DND-41 (cell line): ENCODE results near the gene DUSP7.

Experiments used
- ATAC-seq: fragments of 200-7000 bp; cut with Tn5 transposase; 3 replicates; pipeline ENCODE4 v1.9.1; 2021; ENCODE audit warnings: low read depth; ENCODE audit not compliant: insufficient read depth
- DNase-seq: peaks from one replicate; pipeline ENCODE4 v3.0.0-alpha.2; 2020
- H2AFZ ChIP-seq: 2 replicates; pipeline ENCODE4 v1.6.0; 2012; ENCODE audit warnings: low read depth, low read length
- H3K27ac ChIP-seq: 2 replicates; pipeline ENCODE4 v1.5.1; 2012; ENCODE audit warnings: low read length, inconsistent platforms
- H3K27me3 ChIP-seq: fragments of 200-600 bp; sonication (generic); 2 replicates; pipeline ENCODE4 v1.6.0; 2012; ENCODE audit warnings: low read length, mild to moderate bottlenecking, inconsistent platforms; ENCODE audit not compliant: insufficient read depth, poor library complexity
- H3K36me3 ChIP-seq: 2 replicates; pipeline ENCODE4 v1.5.1; 2012; ENCODE audit warnings: low read length, inconsistent platforms; ENCODE audit not compliant: insufficient read depth
- H3K4me1 ChIP-seq: 2 replicates; pipeline ENCODE4 v1.5.1; 2012; ENCODE audit warnings: mild to moderate bottlenecking, low read length; ENCODE audit not compliant: insufficient read depth
- H3K4me2 ChIP-seq: 2 replicates; pipeline ENCODE4 v1.6.0; 2012; ENCODE audit warnings: mild to moderate bottlenecking, moderate library complexity, low read length, inconsistent platforms; ENCODE audit not compliant: insufficient read depth
- H3K4me3 ChIP-seq, 2 experiments: fragments of 200-600 bp in 1 of 2; shearing (Covaris generic) in 1 of 2; 2 replicates each; pipeline ENCODE4 v1.5.1; 2012 to 2016; ENCODE audit warnings: inconsistent platforms in 2 of 2, low read length in 2 of 2, mild to moderate bottlenecking in 2 of 2, low read depth in 1 of 2, moderate library complexity in 1 of 2
- H3K79me2 ChIP-seq: 2 replicates; pipeline ENCODE4 v1.6.0; 2012; ENCODE audit warnings: low read length, inconsistent platforms; ENCODE audit not compliant: insufficient read depth
- H3K9ac ChIP-seq: 2 replicates; pipeline ENCODE4 v1.6.0; 2012; ENCODE audit warnings: low read depth, mild to moderate bottlenecking, inconsistent platforms, low read length, moderate library complexity
- H3K9me3 ChIP-seq: 2 replicates; pipeline ENCODE4 v1.5.1; 2012; ENCODE audit warnings: low read length, moderate library complexity, mild to moderate bottlenecking, inconsistent platforms; ENCODE audit not compliant: insufficient read depth, severe bottlenecking
- H4K20me1 ChIP-seq: 2 replicates; pipeline ENCODE4 v1.6.0; 2012; ENCODE audit warnings: low read length; ENCODE audit not compliant: insufficient read depth
- CTCF ChIP-seq: IDR thresholded peaks from 2 replicates; pipeline ENCODE4 v1.5.1; 2012; ENCODE audit warnings: borderline replicate concordance, low read length, moderate library complexity, mild to moderate bottlenecking; ENCODE audit not compliant: poor library complexity, severe bottlenecking; ENCODE audit errors: extremely low read depth
- EZH2 ChIP-seq: IDR thresholded peaks from 3 replicates; pipeline ENCODE4 v1.6.1; 2012; ENCODE audit warnings: borderline replicate concordance, low read depth, mild to moderate bottlenecking, moderate library complexity, low read length, inconsistent platforms; ENCODE audit not compliant: severe bottlenecking

The DUSP7 gene

GRCh38 chr3:52072020-52072419 is 15.6 kb upstream of the DUSP7 start:
- Histone ChIP-seq H3K27me3 (no peaks in the 10 kb centered on the region), H3K79me2 (no peaks in the 10 kb centered on the region), H3K27ac (no peak overlapping the region)

GRCh38 chr3:52070724-52071621 is 14.6 kb upstream of the DUSP7 start:
- Histone ChIP-seq H3K9ac (no peak overlapping the region), H2AFZ (no peak overlapping the region), H3K4me2 (no peak overlapping the region), H3K36me3 (peaks cover 35% of the 10 kb centered on the region), H3K4me3 (no peak overlapping the region), H3K79me2 (no peaks in the 10 kb centered on the region), H4K20me1 (peaks cover 10% of the 10 kb centered on the region; the same call in 1 of the 2 replicates), H3K27ac (no peak overlapping the region), H3K4me1 (no peaks in the 10 kb centered on the region), H3K9me3 (no peaks in the 10 kb centered on the region), H3K27me3 (no peaks in the 10 kb centered on the region)
- ATAC-seq, result no peak
- DNase-seq, result no peak
- TF ChIP-seq CTCF (no peak), EZH2 (no peak)

More at GRCh38 chr3:52072020-52072419, 15.6 kb upstream of the DUSP7 start:
- H3K9ac ChIP-seq, result no peak overlapping the region
- H3K9me3 ChIP-seq, result no peaks in the 10 kb centered on the region
- no peak overlapping the region for H3K4me2 ChIP-seq
- H4K20me1 ChIP-seq, result peaks cover 16% of the 10 kb centered on the region
- peaks cover 44% of the 10 kb centered on the region for H3K36me3 ChIP-seq
- ATAC-seq, result no peak
- TF ChIP-seq EZH2, result no peak
- TF ChIP-seq CTCF, result no peak
- H3K4me1 ChIP-seq, result no peaks in the 10 kb centered on the region
- DNase-seq, result no peak
- no peak overlapping the region for H3K4me3 ChIP-seq
- no peak overlapping the region for H2AFZ ChIP-seq

- ATAC-seq (no peak), DNase-seq (no peak)
- no peak overlapping the region for H3K9ac ChIP-seq
- H4K20me1 ChIP-seq, result peaks cover 7% of the 10 kb centered on the region
- no peaks in the 10 kb centered on the region for H3K9me3 ChIP-seq
- H3K4me3 ChIP-seq, result no peak overlapping the region
- no peaks in the 10 kb centered on the region for H3K79me2 ChIP-seq
- H3K4me2 ChIP-seq, result no peak overlapping the region
- no peaks in the 10 kb centered on the region for H3K27me3 ChIP-seq
- TF ChIP-seq EZH2, result no peak
- no peak for TF ChIP-seq CTCF
- no peak overlapping the region for H3K27ac ChIP-seq
- no peak overlapping the region for H2AFZ ChIP-seq
- peaks cover 24% of the 10 kb centered on the region for H3K36me3 ChIP-seq
- no peaks in the 10 kb centered on the region for H3K4me1 ChIP-seq
Measured at GRCh38 chr3:52069855-52070254, 13.5 kb upstream of the DUSP7 start.
